Peyer's patch (tissue), 4 donors: ENCODE data around the gene CHST11.

Experiments
- POLR2A ChIP-seq, 2 donors: fragments of 450-650 bp; IDR thresholded peaks; one replicate each; pipeline ENCODE4 v1.5.1; 2017; ENCODE audit warnings: antibody characterized with exemption in 2 of 2, mild to moderate bottlenecking in 2 of 2, moderate library complexity in 2 of 2
- TF ChIP-seq, protein P1 (sequence below), 6 experiments: fragments of 450-650 bp in 4 of 6; fragments of 200-600 bp in 2 of 6; sonication (generic) in 1 of 6; IDR thresholded peaks; one replicate each; pipeline ENCODE4 v1.5.1; 2017 to 2019; ENCODE audit warnings: antibody characterized with exemption in 6 of 6, mild to moderate bottlenecking in 3 of 6, moderate library complexity in 1 of 6

GRCh38 chr12:104767261-104767660 is 310.5 kb downstream of the CHST11 start:
- TF ChIP-seq, protein P1, sequence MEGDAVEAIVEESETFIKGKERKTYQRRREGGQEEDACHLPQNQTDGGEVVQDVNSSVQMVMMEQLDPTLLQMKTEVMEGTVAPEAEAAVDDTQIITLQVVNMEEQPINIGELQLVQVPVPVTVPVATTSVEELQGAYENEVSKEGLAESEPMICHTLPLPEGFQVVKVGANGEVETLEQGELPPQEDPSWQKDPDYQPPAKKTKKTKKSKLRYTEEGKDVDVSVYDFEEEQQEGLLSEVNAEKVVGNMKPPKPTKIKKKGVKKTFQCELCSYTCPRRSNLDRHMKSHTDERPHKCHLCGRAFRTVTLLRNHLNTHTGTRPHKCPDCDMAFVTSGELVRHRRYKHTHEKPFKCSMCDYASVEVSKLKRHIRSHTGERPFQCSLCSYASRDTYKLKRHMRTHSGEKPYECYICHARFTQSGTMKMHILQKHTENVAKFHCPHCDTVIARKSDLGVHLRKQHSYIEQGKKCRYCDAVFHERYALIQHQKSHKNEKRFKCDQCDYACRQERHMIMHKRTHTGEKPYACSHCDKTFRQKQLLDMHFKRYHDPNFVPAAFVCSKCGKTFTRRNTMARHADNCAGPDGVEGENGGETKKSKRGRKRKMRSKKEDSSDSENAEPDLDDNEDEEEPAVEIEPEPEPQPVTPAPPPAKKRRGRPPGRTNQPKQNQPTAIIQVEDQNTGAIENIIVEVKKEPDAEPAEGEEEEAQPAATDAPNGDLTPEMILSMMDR (IDR thresholded peaks at IDR 0.05), result no peak
- TF ChIP-seq POLR2A (IDR thresholded peaks at IDR 0.05), result no peak
